Fibroblast of skin of back (primary cell): ENCODE data around the gene ERFL.
"Not testable (repeated sequence)": the region's sequence is repeated elsewhere in the genome, so short reads cannot be mapped to it uniquely, and the experiment has no call there.

Experiments used
- DNase-seq: peaks from one replicate; pipeline ENCODE4 v3.0.0-alpha.2; 2013

The ERFL gene

DNA sequence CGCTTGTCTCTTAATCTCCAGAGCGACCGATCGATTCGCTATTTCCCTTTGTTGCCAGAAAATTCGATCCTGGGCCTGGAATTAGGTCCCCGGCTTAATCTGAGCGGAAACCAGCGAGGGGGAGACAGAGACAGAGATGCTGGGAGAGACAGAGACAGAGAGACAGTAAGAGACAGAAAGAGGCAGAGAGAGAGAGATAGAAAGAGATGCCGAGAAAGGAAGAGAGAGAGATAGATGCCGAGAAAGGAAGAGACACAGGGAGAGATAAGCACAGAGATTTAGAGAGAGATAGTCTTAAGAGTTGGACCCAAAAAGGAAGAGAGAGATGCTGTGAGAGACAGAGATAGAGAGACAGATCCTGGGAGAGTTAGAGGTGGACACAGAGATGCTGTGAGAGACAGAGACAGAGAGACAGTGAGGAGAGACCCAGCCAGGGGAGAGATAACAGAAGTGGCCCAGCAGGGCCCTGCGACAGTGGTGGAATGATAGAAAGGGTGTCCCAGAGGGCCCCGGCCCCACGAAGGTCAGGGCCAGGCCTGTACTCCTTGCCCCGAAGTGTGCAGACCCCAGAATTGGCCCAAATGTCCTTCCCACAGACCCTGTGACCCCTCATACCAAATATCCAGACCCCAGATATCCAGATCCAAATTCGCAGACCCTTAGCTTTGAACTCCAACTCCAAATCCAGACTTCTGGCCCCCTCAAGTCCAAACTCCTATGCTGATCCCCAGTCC lies 1.3 kb downstream of the ERFL start:
- DNase-seq: no peak

GRCh38 chr19:41926028-41926762 lies 2.1 kb downstream of the ERFL start:
- DNase-seq: no peak

DNA sequence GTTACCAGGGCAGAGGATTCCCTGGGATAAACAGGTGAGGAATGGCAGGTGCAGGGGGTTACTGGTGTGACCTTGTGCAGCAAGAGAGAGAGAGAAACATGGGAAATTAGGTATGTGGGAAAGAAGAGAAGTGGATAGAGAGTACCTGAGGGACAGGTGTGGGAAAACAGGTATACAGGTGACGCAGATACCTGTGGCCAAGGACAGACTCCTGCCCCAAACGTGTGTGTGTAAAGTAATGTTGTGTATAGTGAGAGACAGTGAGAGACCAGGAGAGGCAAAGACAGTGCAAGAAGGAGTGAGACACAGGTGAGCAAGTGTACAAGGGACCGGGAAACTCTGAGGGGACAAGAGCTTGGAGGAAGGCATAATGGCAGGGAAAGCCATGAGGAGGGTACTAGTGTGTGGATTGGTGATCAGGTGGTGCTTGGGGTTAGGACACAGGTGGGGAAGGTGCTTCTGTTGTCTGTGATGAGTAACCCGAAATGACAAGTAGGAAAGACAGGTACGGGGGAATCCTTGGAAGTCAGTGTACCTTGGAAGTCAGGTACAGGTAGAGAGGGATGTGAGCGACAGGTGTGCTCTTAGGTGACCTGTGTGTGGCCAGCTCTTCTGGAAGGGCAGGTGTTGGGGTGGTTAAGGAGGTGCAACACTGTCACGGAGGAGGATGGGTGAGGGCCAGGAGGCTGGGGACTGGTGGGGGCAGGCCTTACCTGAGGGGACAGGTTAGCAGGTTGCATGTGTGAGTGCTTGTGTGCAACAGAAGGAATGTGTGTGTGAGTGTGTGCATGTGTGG lies 2.8 kb downstream of the ERFL start:
- DNase-seq: no peak

GRCh38 chr19:41924151-41925145 lies 3.8 kb downstream of the ERFL start:
- no peak for DNase-seq

GRCh38 chr19:41923045-41923788 lies 5.0 kb downstream of the ERFL start:
- DNase-seq: no peak

GRCh38 chr19:41922585-41922984 lies 5.7 kb downstream of the ERFL start:
- no peak for DNase-seq

- no peak for DNase-seq
These were observed 6.4 kb downstream of the ERFL start for GRCh38 chr19:41921577-41922576.

DNA sequence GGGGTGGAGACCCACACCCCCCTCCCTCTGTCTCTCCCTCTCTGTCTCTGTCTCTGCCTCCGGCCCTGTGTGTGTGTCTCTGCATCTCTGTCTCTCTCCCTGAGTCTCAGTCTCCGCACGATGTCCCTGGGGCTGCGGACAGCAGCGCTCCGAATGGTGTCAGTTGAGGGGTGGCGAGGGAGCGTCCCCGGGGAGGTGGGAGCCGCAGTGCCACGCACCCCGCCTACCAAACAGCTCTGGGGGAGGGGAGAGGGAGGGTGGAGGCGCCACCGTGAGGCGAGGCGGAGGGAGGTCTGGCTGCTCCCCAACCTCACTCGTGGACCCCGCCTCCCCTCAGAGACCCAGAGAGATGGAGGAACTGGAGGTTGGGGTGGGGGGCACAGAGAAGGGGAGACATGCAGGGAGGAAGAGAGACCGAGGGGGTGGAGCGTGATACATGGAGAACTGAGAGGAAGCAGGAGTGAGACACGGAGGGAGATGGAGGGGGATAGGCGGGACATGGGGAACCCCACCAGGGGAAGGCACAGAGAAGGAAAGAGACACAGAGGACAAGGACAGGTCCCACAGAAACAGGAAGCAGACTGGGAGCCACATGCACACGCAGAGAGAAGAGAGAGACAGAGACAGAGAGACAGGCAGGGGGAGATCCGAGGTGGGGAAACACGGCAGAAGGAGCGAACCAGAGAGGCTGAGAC lies 7.2 kb downstream of the ERFL start:
- DNase-seq: no peak

GRCh38 chr19:41919948-41920712 lies 8.1 kb downstream of the ERFL start:
- DNase-seq: no peak

- DNase-seq: no peak
These were observed 9.5 kb downstream of the ERFL start for GRCh38 chr19:41918653-41919244.

- no peak for DNase-seq
These were observed 10.2 kb downstream of the ERFL start for GRCh38 chr19:41918095-41918494.

DNA sequence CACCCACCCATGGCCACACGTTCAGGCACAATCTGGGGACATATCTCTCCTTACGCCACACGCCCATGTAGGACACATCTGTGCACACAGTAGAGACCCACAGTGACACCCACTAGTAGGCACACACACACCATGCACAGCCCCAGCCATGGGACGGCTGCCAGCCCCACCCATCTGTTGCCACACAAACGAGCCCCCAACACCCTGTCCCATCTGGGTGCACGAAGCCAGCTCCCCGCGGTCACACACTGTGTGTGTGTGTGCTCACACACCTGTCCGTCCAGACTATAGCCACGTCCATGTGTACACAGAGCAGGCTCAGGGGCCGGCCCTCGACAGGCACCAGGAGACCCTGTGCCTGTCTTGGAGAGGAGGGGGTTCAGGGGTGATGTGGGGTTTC lies 10.6 kb downstream of the ERFL start:
- DNase-seq: no peak

DNA sequence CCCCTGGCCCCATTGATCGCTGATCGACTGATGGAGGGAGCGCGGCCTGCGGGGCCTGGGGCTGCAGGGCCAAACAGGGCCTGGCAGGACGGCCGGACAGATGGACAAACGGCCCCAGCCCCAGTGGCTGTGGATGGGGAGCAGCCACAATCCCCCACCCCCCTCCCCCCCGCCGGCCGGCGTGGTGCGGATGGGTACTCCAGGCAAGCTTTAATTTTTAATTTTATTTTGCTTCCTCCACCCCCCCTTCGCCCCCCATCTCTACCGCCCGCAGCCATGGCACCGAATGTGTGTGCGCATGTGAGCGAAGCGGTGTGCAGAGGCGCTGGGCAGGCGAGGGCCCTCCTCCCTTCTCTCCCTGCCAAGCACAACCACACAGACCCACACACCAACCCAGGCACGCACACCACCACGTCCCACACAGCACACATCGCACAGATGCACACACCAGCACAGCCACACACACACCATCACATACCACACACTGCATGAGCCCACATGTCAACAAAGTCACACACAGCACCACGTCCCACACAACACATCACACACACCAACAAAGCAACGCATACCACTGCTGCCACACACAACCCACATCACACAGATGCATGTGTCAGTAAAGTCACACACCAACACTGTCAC lies 12.4 kb downstream of the ERFL start:
- no peak for DNase-seq

GRCh38 chr19:41915021-41915775 lies 13.1 kb downstream of the ERFL start:
- no peak for DNase-seq

DNA sequence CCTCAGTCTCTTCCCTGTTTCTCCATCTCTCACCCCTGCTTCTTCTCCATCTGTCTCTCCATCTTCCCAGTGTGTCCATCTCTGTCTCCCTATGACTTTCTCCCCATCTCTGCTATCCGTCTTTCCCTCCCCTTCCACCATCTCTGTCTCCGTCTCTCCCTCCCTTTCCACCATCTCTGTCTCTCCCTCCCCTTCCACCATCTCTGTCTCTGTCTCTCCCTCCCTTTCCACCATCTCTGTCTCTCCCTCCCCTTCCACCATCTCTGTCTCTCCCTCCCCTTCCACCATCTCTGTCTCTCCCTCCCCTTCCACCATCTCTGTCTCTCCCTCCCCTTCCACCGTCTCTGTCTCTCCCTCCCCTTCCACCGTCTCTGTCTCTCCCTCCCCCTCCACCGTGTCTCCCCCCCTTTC lies 13.8 kb downstream of the ERFL start:
- not testable (repeated sequence) for DNase-seq

DNA sequence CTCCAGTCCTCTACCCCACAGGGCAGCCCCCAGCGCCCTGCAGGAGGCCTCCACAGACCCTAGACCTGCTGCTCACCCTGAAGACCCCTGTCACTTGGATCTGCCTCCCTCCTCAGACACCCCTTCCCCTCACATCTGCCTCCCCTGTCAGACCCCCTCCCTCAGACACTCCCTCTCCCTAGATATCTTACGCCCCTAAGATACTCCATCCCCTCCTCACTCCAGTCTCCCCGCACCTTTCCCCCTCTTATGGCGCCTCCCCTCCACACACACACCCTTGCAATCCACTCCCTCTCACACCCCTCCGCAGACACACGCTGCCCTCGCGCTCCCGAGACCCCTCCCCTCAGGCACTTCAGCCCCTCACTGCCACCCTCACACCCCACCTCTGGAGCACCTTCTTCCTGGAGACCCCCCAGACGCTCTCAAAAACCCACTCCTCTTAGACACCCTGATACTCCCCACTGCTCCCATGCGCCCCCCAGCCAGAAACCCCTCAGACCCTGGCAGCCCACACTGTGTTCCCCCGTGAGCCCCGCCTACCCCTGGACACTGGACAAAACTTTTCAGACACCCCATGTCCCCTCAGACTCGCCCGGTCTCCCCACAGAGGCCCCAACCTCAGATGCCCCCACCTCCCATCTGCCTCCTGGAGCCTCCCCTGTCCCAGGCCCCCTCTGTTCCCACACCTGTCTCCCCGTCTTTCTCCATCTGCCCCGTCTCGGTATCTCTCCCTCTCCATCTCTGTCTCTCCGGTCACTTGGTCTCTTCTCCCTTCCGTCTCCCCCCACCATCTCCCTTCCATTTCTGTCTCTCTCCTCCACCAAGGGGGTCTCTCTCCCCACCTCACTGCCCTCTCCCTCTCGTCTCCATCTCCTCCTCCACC lies 14.5 kb downstream of the ERFL start:
- DNase-seq: no peak
